WI38 (cell line): ENCODE results near the gene ST6GALNAC6.

ENCODE experiments used
- H3K4me3 ChIP-seq: 2 replicates; pipeline ENCODE4 v1.5.1; 2011; ENCODE audit warnings: low read depth, mild to moderate bottlenecking, control low read depth, low read length
- CTCF ChIP-seq: IDR thresholded peaks from 2 replicates; pipeline ENCODE4 v1.5.1; 2012; ENCODE audit warnings: low read depth, mild to moderate bottlenecking, control low read depth, low read length

Gene ST6GALNAC6

DNA sequence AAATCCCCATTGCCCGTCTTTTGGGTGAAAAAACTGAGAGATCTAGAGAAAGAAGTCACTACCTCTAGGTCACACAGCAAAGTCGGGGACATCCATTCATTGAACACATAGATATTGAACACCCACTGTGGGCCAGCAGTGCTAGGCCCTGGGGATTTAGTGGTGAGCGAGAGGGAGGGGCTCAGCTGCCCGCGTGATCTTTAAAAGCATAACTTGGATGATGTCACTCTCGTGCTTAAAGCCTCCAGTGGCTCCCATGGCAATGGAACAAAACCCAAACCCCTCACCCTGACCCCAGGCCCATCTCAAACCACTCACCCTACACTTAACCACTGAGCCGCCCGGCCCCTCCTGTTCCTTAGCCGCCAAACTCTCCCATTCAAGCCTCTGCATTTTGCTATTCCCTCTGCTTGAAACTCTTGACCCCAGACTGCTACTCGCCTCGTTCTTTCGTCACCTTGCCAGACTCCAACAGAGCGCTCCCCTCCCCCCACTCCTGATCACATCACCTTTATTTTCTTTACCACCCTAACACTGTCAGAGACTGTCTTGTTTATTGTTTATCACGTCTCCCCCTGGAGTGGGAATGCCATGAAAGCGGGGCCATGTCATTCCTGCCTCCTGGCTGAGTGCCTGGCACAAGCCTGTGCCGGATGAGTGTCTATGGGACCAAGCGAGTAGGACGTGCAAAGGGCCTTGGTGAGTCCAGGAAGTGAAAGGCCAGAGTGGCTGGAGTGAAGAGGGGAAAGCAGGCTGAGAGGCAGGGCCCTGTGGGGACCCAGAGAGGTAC lies 31.9 kb upstream of the ST6GALNAC6 start:
- no peak for TF ChIP-seq CTCF
- H3K4me3 ChIP-seq = peak overlapping the region; percentile 67

DNA sequence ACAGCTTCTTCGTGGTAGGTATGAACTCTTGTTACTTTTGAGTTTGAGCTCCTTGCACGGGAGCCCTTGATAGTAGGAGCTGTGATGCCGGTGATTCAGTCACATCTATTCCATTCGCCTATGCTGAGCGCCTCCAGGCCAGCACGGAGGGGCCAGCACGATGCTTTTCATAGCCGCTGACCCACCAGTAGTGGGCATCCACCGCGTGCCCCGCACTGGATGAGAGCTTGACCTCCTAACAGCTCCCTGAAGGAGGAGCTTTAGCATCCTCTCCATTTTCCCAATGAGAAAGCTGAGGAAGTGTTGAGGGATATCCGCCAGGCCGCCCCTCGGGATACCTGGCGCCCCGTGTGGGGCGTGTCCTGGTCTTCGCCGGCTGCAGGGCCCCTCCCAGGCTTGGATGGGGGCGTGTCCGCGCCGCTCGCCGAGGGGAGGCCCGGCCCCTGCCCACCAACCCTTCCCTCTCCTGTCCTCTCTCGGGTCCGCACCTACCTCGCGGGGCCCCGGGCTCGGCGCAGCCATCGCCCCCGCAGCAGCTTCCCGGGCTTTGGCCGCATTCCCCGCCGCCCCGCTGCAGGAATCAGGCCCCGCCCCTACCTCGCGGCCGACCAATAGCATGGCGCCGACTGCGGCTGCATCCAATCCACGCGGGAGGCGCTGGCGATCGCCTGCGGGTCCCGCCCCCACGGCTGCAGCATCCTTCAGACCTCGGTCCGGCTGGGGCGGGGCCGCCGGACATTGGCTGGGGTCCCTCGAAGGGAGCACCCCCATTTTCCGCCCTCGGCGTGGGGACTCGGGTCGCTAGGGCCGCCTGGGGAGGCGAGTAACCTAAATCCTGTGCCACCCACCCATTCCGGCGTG lies 31.1 kb upstream of the ST6GALNAC6 start, which contains the start of gene PIP5KL1:
PIP5KL1 (minus strand) TSS at position 547 of the 861 bp plus-strand sequence; CDS start at position 522, 25 bp downstream.
- H3K4me3 ChIP-seq = peak within 1 kb of the TSS; percentile 67
- TF ChIP-seq CTCF = peak; percentile 15; the same call in 1 of the 2 replicates

GRCh38 chr9:127929625-127929979 lies 30.2 kb upstream of the ST6GALNAC6 start:
- TF ChIP-seq CTCF = no peak
- no peak overlapping the region for H3K4me3 ChIP-seq

GRCh38 chr9:127928676-127929624 lies 29.5 kb upstream of the ST6GALNAC6 start:
- H3K4me3 ChIP-seq = no peak overlapping the region
- TF ChIP-seq CTCF = no peak

- no peak for TF ChIP-seq CTCF
- no peak overlapping the region for H3K4me3 ChIP-seq
Measured at GRCh38 chr9:127927988-127928675, 28.7 kb upstream of the ST6GALNAC6 start.

DNA sequence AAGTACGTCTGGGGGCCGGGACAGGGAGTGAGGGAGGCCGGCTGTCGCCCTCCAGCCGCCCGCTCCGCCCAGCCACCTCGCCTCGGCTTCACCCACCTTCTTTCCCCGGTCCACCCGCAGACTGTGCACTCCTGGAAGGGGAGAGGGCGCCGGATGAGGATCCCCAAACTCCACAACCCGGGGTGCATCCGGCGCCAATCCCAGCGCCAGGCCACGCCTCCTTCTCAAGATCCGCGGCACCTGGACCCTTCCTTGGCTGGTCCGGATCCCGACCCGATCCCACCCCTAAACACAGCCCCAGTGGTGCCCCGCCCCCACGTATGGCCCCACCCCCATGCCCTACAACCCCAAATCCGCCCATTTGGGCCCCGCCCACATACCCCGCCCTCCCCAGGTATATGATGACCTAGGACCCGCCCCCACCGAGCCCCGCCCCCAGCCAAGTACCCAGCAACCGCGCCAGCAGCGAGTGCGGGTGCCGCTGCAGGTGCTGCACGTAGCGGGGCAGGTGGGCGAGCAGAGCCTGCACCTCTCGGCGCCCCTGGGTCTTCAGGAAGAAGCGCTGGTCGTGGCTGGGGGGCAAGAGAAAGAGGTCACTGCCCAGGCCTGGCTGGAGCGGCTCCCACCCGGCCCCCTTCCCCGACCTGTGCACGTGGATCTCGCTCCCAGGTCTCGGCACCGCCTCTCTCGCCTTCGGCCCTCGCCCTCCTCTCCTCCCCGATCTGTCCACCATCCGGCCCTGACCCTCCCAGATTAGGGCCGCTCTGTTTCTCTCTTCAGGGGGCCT lies 28.0 kb upstream of the ST6GALNAC6 start:
- H3K4me3 ChIP-seq = peak overlapping the region; percentile 29
- TF ChIP-seq CTCF = no peak
